GM19397 (cell line): ENCODE data around the gene SV2C.

Experiments used
- ATAC-seq: cut with Tn5 transposase; IDR thresholded peaks from one replicate; pipeline ENCODE4 v1.9.1; 2021; ENCODE audit warnings: mild to moderate bottlenecking, moderate library complexity; ENCODE audit not compliant: unreplicated experiment

SV2C gene

DNA sequence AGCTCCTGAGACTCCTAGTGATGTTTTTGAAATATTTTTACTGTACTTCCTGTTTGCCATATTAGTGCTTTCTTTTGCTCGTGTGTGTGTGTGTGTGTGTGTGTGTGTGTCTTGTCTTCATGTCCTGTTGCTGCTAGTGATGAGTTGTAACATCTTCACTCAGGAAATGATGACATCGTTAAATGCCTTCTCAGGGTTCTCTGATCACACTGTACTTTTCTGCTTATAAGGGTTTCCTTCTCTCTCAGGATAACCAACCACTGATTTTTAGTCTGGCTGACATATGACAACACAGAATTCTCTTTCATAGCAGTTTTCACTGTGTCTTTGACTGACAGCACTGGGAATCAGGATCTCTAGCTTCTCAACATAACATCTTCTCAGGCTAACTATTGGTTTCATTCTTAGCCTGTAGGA, 16.1 kb downstream of the SV2C start:
- ATAC-seq = no peak

DNA sequence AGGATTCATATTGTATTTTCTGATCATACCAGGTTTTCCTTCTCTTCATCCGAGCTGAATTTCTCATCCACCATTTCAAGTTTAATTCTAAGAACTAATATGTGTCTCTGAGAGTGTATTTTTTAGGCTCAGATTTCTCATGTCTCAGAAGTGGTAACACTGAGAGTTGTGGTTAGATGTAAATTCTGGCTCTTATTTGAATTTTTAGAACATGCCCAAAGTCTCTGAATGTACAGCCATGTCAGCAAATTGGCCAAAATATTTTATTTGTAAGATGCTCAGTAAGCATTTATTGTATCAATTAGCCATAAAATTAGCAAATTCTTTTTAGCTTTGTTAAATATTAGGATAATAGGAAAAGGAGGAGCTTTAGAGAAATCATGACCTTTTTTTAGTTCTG, 16.6 kb downstream of the SV2C start:
- ATAC-seq = no peak

DNA sequence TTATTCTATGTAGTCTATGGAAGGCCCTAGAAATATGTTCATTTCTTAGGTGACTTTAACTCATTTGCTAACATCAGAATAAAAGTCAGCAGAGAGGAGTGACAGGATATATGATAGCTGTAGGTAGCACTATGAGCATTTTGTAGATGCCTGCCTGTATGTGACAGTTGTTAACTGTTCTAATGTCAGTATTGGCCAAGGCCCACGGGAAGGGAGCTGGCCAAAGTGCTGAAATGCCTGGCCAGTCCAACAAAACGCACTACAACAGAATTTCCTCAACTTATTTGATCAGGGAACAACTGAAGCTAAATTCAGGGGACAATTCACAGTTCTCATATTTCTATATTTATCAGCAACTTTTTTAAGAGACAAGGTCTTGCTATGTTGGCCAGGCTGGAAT, 20.8 kb downstream of the SV2C start:
- no peak for ATAC-seq

DNA sequence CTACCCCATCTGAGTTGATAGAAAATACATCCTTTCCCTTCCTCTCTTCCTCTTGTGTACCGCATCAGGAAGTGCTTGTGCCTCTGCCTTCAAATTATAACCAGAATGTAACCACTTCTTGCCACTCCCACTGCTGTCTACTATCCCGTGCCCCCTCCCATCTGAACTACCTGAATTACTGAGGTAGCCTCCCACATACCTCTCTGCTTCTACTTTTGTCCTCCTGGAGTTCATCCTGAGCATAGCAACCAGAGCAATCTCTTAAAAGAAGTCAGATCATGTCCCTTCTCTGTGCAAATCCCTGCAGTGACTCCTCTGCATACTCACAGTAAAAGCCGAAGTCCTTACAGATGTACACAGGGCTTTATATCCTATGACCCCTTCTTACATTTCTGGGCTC, 23.0 kb downstream of the SV2C start:
- ATAC-seq = no peak

DNA sequence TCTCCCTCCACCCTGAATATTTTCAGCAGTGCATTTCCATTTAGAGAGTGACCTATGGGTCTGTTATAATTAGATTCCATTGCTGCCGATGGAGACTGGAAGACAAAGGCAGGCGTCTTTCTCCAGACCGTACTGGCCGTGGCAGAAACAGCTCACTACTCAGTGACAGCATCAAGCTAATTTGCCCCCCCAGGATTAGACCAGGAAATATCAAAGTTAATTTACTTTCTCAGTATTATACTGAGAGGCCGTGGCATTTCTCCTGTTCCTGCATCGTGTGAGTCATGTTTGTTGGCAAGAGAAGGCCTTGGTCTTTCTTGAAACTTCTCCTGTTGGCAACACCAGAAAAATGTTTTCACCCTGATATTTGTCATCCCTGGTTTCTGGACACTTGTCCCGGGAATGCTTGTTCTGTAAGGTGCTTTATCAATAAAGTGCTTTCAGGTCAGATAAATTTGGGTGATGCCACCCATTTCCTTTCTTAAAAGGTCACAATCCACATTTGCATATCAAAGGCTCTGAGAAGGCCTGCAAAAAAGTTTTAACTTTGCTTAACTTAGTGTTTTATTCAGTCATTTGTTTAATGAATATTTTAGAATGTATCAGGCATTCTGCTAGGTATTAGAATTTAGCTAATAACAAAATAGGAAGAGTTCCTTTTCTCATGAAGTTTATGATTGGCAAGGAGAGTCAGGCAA, 28.4 kb downstream of the SV2C start:
- no peak for ATAC-seq

DNA sequence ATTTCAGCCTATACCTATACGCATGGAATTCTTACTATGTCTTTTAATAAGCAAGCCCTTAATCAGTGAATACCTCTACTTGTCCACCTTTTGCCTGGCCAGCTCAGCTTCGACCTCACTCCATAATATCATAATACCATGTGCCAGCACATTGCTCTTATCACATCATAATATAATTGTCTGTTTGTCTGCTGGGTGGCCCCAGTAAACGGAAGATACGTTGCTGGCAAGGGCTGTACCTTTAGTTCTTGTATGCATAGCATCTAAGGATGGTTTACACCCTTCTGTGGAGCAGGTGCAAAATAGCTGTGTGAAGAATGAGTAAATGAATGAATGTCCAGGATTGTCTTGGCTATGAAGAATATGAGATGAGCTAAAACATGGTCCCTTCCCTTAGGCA, 29.9 kb downstream of the SV2C start:
- no peak for ATAC-seq

DNA sequence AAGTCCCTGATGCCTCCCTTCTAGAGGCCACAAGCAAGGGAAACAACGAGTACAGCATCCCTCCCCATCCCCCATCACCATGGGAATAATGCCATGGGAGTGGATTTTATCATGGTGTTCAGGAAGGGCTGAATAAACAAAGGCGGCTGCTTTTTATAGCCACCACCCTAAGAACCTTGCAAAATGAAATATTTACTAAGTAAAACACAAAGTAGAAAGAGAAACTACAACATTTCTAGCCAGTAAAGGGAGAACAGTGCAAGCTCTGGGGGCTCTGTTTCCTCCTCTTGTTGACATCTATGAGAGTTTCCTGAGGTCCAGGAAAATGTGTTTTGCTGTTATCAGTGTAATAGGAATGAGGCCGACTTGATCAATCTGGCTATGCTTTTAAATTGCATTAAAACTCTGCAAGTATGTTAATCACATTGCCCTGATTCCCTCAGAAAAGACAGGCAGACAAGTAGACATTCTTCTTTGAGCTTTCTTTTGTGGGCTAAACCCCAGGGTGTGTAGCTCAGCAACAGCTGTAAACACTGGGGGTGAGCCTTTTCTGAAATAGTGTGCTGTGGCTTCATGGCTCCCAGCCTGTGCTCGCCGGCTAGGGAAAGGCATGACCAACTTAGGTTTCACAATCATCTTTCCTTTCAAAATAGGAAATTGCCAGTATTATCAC, 31.1 kb downstream of the SV2C start:
- ATAC-seq = no peak

DNA sequence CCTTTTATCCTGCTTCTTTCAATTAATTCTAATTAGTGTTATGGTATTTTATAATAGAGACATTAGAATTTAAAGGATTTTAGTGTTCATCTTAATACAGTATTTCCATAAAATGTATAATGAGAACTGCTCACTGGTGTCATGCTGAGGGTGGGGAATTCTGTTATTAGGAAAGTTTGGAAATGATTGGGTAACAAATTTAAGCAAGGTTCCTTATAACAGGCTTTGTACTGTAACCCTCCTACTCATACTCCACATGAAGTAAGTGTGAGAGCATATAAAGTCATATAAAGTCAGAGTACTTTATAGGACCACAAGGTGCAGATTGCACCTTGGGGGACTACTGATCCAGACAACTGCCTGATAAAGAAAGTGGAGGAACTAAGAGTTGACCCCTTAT, 42.2 kb downstream of the SV2C start:
- ATAC-seq = no peak

DNA sequence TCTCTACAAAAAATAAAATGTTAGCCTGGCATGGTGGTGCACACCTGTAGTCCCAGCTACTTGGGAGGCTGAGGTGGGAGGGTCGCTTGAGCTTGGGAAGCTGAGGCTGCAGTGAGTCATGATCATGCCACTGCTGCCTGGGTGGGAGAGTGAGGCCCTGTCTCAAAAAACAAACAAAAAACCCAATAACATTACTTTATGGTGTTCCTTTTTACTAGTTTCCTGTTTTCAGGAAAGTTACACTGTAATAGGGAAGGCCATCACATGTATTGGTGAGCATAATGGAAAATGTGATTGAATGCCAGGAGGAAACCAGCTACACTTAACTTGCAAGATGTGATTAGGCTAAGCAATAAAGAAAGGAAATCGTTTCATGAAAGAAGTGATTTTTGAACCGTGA, 42.7 kb downstream of the SV2C start:
- no peak for ATAC-seq

DNA sequence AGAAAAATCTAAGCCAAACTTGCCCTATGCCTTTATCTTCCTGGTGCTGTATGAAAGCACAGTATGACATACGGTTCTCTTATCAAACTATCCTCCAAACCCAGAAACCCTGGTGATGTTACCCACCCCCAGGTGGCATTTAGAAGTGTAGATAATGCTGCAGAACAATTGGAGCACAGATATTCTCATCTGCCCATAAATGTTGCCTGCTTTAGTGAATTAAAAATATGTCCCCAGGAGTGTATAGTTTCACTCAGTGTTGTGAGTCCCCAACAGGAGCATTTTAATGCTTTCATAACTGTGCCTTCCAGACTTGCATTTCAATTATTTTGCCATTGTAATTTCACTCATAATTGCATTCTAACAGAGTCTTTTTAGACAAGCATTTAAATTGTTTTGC, 50.8 kb downstream of the SV2C start:
- ATAC-seq = no peak

DNA sequence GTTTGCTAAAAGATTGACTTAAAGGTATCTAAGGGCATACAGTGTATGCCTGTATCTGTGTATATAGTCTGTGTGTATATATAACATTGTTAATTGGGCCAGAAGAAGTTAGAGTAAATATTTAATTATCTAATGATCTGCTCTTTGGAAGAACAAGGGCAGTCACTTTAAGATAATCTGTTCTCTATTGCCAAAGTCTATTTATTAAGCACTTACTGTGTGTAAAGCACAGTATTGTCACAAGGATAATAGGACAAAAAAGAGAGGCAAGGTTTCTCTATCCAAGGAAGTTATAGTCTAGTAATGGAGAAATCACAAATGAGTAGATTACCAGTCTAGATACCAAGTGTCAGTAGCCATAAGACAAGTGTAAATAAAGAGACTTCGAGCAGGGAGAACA, 51.5 kb downstream of the SV2C start:
- no peak for ATAC-seq

DNA sequence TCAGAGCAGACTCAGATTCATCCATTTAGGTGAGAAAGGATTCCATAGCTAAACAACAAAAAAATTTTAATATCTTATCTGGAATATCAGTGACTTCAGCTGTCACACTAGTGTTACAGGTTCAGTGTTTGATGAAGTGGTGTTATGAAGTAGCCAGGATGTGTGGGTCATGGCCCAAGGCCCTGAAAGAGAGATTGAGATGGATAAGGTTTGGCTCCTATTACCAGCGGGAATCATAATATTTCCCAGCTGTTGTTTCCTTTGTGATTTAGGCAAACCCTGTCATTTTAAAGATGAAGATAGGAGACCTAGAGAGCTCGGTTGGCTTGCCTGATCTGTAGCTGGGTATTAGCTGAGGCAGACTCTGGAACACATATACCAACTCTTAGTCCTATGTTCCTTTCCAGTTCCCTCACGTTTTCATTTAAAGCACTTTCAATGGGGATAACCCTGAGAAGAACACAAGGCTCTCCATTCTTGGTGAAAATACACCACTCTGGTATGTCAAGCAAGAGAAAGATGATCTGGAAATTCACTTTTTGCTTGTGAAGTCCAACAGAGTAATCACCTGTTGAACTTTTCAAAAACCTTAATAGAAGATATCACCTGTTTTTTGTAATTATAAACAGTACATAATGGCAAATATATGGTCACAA, 54.8 kb downstream of the SV2C start:
- ATAC-seq = no peak

DNA sequence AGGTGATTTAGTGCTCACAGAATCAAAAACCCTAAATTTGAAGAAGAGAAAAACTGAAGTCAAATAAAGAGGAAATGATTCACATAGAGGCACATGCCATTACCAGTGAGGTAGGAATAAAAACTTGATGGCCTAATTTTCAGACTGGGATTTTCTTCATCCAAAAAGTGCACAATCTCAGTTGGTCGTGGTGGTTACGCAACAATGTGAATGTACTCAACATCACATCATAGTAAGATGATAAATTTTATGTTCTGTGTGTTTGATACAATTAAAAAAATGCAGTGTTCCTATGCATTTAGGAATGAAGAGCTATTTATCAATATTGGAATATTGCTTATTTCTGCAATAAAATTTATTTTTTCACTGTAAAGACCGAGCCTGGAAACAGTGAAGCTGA, 60.7 kb downstream of the SV2C start:
- no peak for ATAC-seq

DNA sequence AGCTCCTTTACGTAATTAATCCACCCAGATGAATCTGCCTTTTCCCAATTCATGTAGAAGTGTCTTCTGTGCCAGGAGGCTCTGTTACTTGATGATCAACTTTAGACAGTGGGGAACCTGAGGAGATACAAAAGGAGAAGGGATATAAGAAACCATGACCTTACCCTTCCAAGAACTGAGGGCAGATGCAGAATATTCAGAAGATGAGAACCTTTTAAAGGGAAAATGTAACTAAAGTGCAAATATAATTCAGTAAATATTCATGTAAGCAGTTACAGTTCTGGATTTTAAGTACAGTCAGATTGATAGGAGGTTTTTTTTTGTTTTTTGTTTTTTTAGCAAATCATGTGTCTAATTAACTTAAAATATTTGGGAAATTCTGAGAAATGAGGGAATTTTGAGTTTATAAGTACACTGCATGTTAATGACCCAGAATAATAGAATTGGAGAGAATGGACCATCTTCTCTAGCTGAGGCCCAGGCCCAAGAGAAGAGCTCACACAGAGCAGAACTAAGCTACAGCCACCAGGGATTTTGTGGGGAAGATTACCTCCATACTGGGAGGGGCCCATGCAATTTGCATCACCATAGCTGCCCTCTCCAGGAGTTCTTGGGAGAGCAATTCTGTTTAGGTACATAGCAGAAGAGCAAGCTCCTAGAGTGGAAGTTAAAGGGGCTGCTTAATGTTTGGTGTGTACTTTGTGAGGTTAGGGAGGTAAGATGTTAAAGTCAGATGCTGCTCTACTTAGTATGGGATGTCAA, 61.5 kb downstream of the SV2C start:
- no peak for ATAC-seq

DNA sequence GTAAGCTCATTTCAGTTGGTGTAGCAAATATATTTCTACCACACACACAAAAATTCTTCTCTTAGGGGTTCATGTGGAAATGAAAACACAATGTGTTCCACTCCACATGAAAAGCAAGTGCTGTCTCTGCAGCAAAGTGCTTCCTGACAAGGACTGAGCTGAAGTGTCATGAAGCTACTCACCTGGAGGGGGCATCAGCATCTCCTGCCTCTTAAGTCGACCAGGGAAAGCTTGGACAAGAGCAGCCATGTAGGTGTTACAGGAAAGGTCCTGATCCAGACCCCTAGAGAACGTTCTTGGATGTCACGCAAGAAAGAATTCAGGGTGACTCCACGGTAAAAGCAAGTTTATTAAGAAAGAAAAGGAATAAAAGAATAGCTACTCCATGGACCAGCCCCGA, 62.8 kb downstream of the SV2C start:
- ATAC-seq = no peak

DNA sequence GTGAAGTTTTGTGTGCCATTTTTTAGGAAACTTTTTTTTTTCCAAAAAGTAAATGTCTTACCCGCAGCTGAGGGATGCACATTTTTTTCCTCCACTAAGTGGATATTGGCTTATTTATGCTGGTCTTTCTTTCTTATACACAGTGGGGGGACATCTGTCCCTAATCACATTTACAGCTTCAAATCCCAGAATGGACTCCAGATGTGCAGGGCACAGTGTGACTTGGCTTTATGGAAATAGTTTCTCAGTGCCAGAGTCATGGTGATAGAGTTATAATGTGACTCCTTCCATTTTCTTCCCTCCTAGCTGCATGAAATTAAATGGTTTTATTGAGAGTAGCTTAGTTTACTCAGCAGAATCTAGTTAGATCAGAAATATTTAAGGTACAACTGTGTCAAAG, 66.5 kb downstream of the SV2C start:
- ATAC-seq = no peak

DNA sequence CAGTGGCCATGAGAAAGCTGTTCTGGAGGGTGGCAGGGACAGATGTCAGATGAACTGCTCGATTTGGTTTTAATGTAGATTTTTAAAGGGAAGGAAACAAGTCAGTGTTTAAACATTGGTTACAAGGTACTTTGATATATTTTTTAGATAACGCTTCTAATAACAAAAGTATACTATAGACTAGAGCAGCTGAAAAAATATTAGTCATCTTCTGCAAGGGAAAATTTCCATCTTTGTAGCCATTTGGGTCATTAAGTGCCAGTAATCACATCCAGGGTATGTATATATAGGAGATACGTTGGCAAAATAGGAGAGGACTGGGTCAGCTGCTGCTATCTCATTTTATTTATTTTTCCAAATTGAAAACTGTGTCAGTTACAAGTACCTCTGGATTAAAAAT, 69.0 kb downstream of the SV2C start:
- ATAC-seq = no peak

DNA sequence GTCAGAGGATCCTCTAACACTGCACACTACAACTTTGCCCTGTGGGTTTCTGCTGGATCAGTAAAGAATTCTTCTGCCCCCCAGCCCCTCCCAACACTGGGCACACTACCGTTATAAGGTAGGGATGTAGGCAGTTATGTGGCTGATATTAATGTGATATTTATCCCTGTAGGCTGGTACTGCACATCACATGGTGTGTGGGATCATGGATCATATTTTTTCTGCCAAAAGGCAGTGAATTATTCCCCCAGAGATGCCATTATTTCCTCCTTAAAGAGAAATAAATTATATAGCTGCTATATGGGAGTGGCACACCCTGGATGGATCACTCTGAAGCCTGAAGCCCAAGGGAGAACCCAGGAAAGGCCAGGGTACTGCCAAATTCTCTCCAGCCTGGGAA, 69.5 kb downstream of the SV2C start:
- ATAC-seq = no peak

DNA sequence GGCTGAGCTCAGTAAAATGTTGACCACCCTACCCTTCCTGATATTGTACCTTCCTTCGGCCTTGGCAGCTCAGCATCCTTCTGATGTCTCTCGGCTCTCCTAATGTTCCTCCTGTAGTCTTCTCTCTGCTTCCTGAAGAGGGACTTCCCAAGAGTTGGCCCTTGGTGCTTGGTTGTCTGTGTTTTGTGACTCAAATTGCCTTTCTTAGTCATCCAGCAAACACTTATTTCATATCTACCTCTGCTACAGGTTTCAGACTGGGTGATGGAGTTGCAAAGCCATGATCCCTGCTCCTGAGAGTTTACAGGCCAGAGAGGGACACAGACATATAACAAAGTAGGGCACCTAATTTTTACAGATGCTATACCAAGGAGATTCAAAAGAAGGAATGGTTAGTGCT, 70.1 kb downstream of the SV2C start:
- ATAC-seq = no peak

DNA sequence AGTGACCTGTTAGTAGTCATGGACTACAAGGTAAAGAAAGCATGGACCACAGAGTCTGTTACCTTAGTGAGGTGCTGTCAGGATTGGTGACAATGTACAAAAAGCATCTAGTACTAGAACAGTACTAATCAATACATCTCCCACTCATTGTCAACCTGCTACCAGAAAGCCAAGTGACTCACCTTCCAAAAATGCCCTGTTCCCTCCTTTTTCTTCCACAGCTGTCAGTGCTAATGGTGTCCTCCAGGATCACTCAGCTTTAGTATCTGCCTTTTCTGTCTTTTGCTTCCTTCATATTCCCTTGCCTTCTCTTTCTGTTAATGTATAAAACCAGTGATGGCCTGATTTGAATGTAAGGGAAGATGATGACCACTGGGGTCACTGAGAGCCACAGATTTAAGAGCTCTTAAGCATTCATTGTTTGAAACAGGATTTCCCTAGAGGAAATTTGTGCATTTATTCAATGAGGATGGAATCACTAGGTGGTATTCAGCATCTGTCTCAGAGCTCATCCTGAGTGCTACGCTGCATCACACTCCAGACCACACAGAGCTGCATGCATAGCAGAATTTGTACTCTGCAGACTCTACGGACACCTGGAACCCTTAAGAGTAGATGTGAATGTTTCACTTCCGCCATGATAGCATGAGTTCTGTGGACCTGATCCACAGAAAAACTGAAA, 71.0 kb downstream of the SV2C start:
- no peak for ATAC-seq

DNA sequence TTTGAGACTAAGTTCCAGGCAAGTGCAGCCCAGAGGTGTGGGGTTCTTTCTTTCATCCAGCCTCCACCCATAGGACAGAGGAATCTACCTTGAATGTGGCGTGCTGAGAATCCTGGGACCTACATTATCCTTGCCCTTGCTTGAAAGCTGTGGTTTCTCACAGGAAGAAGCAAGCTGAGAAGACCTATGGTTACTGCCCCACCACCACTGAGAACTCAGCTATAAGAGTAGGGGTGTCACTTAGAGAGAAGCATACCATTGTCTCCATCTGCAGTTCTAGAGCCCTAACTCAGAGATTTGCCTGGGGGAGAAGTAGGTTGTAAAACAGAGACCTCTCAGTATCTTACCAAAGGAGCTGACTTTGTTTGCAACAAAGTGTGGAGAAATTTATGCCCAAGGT, 72.4 kb downstream of the SV2C start:
- no peak for ATAC-seq
